ENCODE results near the gene OSBPL7.

- TF ChIP-seq CTCF (IDR thresholded peaks at IDR 0.05; ENCODE audit: extremely low read depth in 1 of 2, insufficient read depth in 1 of 2, low read depth in 1 of 2, low read length in 2 of 2) (peak; percentile 35 to 38), MAX (IDR thresholded peaks at IDR 0.05; ENCODE audit: insufficient read depth, insufficient read length) (no peak)
Observed at GRCh38 chr17:47831003-47831933, 9.7 kb upstream of the OSBPL7 start, which contains the start of the genes LRRC46 and MRPL10.
